Measurements from ENCODE around the gene THSD4. TPM values are rescaled to one million over a fixed set of nuclear protein-coding genes. Genes with fewer than 3 reads are reported as not detected.
A peak's percentile ranks its signal among the peaks of the same experiment; 100 is the strongest.

Gene THSD4
- polyA plus RNA-seq, 1 donor (not counting 4 experiments of a cell fraction or from before 2014, with no cell fraction given): 24.5 TPM

- H3K9me1 ChIP-seq (ENCODE audit: control insufficient read depth, extremely low read depth, insufficient read depth, low read length): no peaks in the 10 kb centered on the region
- no peak overlapping the region for H2AFZ ChIP-seq (ENCODE audit: control insufficient read depth, low read length)
- dilution Hi-C loops (cut with MboI; ENCODE audit: extremely low pct_ligation_motif_present, low sequenced_read_pairs): no loop called here
- no peak overlapping the region for H3K27ac ChIP-seq (ENCODE audit: control insufficient read depth, insufficient read depth, low read length)
- DNase-seq (ENCODE audit: low read depth, low spot score) (no peak), FAIRE-seq (no peak)
- TF ChIP-seq CTCF (optimal IDR thresholded peaks at IDR 0.05 in 1 of 3, IDR thresholded peaks at IDR 0.05 in 1 of 3, conservative IDR thresholded peaks at IDR 0.05 in 1 of 3; ENCODE audit: extremely low read depth in 1 of 3, insufficient read depth in 2 of 3, low read length in 3 of 3): no peak
- TF ChIP-seq EZH2 (IDR thresholded peaks at IDR 0.05; ENCODE audit: low read length): no peak
- H3K4me3 ChIP-seq (ENCODE audit: control insufficient read depth in 2 of 3, extremely low read depth in 1 of 3, insufficient read depth in 2 of 3, low read depth in 1 of 3, low read length in 3 of 3): no peak overlapping the region
- H3K79me2 ChIP-seq (ENCODE audit: control insufficient read depth, insufficient read depth, low read length): no peaks in the 10 kb centered on the region
- peaks cover 1 to 8% of the 10 kb centered on the region in 2 experiments for H3K36me3 ChIP-seq (ENCODE audit: control insufficient read depth in 2 of 2, extremely low read depth in 1 of 2, insufficient read depth in 2 of 2, low read length in 2 of 2)
- peaks cover 7% of the 10 kb centered on the region for H3K4me1 ChIP-seq (ENCODE audit: control insufficient read depth, extremely low read depth, insufficient read depth, low read length)
- no peak overlapping the region for H3K9ac ChIP-seq (ENCODE audit: control insufficient read depth, extremely low read depth, insufficient read depth, low read length)
- no peaks in the 10 kb centered on the region for H4K20me1 ChIP-seq (ENCODE audit: control insufficient read depth, extremely low read depth, insufficient read depth, low read length)
- no peaks in the 10 kb centered on the region for H3K27me3 ChIP-seq (ENCODE audit: control insufficient read depth, extremely low read depth, insufficient read depth, low read length)
- H3K9me3 ChIP-seq (ENCODE audit: control insufficient read depth, low read depth, low read length): no peaks in the 10 kb centered on the region
- H3K4me2 ChIP-seq (ENCODE audit: control insufficient read depth, extremely low read depth, insufficient read depth, low read depth, low read length): no peak overlapping the region
Observed at GRCh38 chr15:71463156-71463665, 347.9 kb downstream of the THSD4 start.

- no peak for TF ChIP-seq CTCF (optimal IDR thresholded peaks at IDR 0.05 in 1 of 3, IDR thresholded peaks at IDR 0.05 in 1 of 3, conservative IDR thresholded peaks at IDR 0.05 in 1 of 3; ENCODE audit: extremely low read depth in 1 of 3, insufficient read depth in 2 of 3, low read length in 3 of 3)
- no peak for TF ChIP-seq EZH2 (IDR thresholded peaks at IDR 0.05; ENCODE audit: low read length)
- H3K79me2 ChIP-seq (ENCODE audit: control insufficient read depth, insufficient read depth, low read length): no peaks in the 10 kb centered on the region
- no peak overlapping the region for H3K9ac ChIP-seq (ENCODE audit: control insufficient read depth, extremely low read depth, insufficient read depth, low read length)
- no peak for FAIRE-seq
- H3K36me3 ChIP-seq (ENCODE audit: control insufficient read depth in 2 of 2, extremely low read depth in 1 of 2, insufficient read depth in 2 of 2, low read length in 2 of 2): peaks cover 8 to 9% of the 10 kb centered on the region in 2 experiments
- no peaks in the 10 kb centered on the region for H3K9me1 ChIP-seq (ENCODE audit: control insufficient read depth, extremely low read depth, insufficient read depth, low read length)
- H3K4me2 ChIP-seq (ENCODE audit: control insufficient read depth, extremely low read depth, insufficient read depth, low read depth, low read length): peak overlapping the region; percentile 6
- DNase-seq (ENCODE audit: low read depth, low spot score): no peak
- H2AFZ ChIP-seq (ENCODE audit: control insufficient read depth, low read length): no peak overlapping the region
- H4K20me1 ChIP-seq (ENCODE audit: control insufficient read depth, extremely low read depth, insufficient read depth, low read length): no peaks in the 10 kb centered on the region
- H3K4me3 ChIP-seq (ENCODE audit: control insufficient read depth in 2 of 3, extremely low read depth in 1 of 3, insufficient read depth in 2 of 3, low read depth in 1 of 3, low read length in 3 of 3): no peak overlapping the region
- H3K27me3 ChIP-seq (ENCODE audit: control insufficient read depth, extremely low read depth, insufficient read depth, low read length): no peaks in the 10 kb centered on the region
- no peak overlapping the region for H3K27ac ChIP-seq (ENCODE audit: control insufficient read depth, insufficient read depth, low read length)
- no peaks in the 10 kb centered on the region for H3K9me3 ChIP-seq (ENCODE audit: control insufficient read depth, low read depth, low read length)
- dilution Hi-C loops (cut with MboI; ENCODE audit: extremely low pct_ligation_motif_present, low sequenced_read_pairs): no loop called here
- H3K4me1 ChIP-seq (ENCODE audit: control insufficient read depth, extremely low read depth, insufficient read depth, low read length): peaks cover 7% of the 10 kb centered on the region
Observed at GRCh38 chr15:71465131-71465955, 350.1 kb downstream of the THSD4 start.
